ENCODE results near the gene AMPD3.

GRCh38 chr11:10418259-10418949 is 36.7 kb upstream of the AMPD3 start:
- TF ChIP-seq CTCF (optimal IDR thresholded peaks at IDR 0.05 in 1 of 3, IDR thresholded peaks at IDR 0.05 in 1 of 3, conservative IDR thresholded peaks at IDR 0.05 in 1 of 3; ENCODE audit: extremely low read depth in 1 of 3, insufficient read depth in 2 of 3, low read length in 3 of 3) (no peak), EZH2 (IDR thresholded peaks at IDR 0.05; ENCODE audit: low read length) (no peak)

Measured in keratinocyte (primary cell).